Central memory CD4-positive, alpha-beta T cell (primary cell): Measurements from ENCODE around the gene ZNF814.
"Not testable (repeated sequence)": the region's sequence is repeated elsewhere in the genome, so short reads cannot be mapped to it uniquely, and the experiment has no call there.

Experiments used
- DNase-seq: peaks from one replicate; pipeline ENCODE4 v3.0.0; 2022

Gene ZNF814

DNA sequence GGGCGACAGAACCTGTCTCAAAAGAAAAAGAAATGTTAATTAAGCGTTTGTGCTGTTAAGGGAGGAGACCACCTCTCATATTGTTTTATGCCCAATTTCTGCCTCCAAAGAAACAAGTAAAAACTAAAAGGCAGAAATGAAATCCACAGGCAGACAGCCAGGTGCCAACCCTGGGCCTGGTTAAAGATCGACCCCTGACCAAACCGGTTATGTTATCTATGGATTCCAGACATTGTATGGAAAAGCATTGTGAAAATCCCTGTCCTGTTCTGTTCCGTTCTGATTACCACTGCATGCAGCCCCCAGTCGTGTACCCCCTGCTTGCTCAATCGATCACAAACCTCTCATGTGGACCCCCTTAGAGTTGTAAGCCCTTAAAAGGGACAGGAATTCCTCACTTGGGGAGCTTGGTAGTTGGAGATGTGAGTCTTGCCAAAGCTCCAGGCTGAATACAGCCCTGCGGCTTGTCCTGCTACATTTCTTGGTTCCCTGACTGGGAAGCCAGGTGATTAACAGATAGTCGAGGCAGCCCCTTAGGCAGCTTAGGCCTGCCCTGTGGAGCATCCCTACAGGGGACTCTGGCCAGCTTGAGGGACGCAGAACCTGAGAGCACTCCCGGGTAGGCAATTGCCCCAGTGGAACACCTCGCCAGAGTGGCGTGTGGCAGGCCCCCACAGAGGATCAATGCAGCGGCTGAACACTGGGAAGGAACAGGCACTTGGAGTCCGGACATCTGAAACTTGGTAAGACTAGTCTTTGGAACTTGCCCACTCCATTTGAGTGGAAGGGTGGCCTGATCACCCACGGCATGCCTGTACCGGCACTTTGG, 73.4 kb downstream of the ZNF814 start:
- DNase-seq: no peak

DNA sequence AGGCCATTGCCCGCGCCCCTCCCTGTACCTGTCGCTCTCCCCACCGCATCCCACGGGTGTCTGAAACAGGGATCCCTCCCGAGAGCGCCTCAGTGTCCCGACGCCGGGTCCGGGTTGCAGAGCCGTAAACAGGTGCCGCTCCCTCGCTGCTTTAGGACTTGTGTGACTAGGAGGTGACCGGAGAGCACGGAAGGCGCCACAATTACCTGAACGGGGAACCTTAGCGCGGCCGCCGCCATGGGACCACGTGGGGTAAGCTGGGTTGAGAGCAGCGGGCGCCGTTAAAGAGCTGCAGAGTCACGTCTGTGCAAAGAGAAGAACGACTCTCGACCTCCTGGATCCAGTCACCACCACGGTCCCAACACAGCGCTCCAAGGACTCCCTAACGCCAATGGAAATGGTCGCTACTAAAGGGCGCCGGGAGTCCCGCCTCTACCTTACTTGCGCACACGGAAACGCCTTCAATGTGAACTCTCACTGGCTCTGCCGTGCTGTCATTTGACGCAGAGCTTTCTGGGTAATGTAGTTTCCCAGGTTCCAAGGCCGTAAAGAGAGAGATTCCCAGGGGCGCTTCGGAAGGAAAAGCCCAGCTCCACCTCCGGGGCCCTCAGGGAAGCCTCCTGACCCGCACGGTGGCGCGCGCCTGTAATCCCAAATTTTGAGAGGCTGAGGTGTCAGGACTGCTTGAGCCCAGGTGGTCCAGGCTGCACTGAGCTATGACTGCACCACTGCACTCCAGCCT, 74.2 kb downstream of the ZNF814 start, which contains the start of gene ZNF552:
TSS of gene ZNF552 (minus strand) at position 409 of the 742 bp plus-strand sequence. CDS start at position 239, 170 bp downstream.
- DNase-seq: peak; percentile 77

DNA sequence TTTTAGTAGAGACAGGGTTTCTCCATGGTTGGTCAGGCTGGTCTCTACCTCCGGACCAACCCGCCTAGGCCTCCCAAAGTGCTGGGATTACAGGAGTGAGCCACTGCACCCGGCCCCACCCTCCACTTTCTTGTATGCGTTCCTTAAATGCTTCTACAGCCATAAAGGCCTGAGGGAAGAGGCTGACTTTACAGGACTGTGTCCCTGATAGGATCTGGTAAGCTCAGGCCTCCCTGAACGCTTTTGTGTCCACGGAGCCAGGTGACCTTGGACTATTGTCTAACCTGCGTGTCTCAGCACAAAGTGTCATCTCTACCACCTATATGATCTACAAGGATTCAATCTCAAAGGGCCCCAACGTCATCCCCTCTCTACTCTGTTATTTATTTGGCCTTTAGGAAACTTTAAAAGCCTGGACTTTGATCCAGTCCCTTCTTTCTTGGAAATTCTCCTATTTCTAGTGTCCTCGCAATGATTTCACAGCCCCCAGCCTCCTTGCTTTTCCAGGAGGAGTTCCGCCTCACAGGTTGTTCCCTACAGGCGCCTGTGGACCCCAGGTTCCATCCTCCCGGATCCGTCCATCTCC, 74.8 kb downstream of the ZNF814 start:
- no peak for DNase-seq

DNA sequence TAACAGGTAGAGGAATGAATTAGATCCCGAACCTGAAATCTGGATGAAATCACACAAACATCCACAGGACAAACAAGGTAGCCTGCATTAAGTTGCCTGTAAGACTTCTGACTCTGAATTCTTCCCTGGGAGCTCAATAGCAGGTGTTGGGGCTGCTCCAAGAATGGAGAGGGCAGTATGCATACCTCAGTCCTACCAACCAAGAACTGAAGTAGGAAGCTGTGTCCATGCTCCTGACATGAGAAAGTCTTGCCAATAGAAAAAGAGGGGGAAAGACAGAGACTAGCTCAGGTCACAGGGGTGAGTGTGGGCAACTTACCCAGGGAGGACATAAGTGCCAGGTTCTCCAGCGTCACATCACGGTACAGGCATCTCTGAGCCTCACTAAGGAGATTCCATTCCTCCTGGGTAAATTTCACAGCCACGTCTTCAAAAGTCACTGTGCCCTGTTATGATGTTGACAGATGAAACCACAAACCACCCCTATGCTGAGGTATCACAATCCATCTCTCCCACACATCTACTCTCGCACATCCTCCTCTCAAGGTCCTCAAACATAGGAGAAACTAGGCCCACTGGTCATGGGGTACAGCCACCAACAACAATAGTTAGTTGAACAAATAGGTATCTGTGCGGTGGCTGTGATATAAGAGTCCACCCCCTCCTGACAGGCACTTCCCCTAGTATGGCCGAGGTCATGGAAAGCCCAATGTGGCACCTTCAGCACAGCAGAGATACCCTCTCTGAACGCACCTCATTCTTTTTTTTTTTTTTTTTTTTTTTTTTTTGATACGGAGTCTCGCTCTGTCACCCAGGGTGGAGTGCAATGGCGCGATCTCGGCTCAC, 75.6 kb downstream of the ZNF814 start:
- DNase-seq: not testable (repeated sequence)

DNA sequence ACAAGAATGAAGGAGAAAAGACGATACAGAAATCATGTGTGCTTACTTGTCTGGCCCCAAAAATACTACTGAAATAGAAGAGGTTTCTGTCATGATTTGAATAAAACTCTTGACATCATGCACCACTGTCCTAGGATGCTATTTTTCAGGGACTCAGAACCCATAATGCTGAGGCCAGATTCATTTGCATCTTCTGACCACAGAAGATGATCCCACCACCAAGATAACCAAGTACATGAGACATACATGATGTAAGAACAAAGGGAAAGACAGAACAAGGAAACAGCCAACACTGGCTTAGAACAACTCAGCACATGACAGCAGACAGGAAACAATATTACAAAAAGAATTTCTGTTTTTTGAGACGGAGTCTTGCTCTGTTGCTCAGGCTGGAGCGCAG, 76.6 kb downstream of the ZNF814 start:
- no peak for DNase-seq

DNA sequence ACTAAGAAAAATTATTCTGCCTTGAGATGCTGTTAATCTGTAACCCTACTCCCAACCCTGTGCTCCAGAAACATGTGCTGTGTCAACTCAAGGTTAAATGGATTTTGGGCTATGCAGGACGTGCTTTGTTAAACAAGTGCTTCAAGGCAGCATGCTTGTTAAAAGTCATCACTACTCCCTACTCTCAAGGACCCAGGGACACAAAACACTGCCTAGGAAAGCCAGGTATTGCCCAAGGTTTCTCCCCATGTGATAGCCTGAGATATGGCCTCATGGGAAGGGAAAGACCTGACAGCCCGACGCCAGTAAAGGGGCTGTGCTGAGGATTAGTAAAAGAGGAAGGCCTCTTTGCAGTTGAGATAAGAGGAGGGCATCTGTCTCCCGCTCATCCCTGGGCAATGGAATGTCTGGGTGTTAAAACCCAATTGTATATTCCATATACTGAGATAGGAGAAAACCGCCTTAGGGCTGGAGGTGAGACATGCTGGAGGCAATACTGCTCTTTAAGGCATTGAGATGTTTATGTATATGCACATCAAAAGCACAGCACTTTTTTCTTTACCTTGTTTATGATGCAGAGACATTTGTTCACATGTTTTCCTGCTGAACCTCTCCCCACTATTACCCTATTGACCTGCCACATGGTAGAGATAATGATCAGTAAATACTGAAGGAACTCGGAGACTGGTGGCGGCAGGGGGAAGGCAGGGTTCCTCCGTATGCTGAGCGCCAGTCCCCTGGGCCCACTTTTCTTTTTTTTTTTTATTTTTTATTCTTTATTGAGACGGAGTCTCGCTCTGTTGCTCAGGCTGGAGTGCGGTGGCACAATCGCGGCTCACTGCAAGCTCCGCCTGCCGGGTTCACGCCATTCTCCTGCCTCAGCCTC, 78.2 kb downstream of the ZNF814 start:
- DNase-seq: not testable (repeated sequence)

DNA sequence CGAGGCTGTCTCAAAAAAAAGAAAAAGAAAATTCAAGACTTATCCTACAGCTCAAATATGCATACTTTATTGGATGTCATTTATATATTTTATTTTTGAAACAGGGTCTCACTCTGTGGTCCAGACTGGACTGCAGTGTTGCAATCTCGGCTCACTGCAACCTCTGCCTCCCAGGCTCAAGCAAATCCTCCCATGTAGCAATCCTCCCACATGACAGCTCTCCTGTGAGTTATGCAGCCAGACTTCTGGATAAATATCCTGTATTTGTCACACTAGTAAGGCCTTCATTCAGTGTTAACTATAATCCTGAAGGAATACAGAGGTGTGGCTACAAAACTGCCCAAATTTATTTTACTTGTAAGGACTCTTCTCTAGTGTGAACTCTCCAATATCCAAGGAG, 81.3 kb downstream of the ZNF814 start:
- no peak for DNase-seq

DNA sequence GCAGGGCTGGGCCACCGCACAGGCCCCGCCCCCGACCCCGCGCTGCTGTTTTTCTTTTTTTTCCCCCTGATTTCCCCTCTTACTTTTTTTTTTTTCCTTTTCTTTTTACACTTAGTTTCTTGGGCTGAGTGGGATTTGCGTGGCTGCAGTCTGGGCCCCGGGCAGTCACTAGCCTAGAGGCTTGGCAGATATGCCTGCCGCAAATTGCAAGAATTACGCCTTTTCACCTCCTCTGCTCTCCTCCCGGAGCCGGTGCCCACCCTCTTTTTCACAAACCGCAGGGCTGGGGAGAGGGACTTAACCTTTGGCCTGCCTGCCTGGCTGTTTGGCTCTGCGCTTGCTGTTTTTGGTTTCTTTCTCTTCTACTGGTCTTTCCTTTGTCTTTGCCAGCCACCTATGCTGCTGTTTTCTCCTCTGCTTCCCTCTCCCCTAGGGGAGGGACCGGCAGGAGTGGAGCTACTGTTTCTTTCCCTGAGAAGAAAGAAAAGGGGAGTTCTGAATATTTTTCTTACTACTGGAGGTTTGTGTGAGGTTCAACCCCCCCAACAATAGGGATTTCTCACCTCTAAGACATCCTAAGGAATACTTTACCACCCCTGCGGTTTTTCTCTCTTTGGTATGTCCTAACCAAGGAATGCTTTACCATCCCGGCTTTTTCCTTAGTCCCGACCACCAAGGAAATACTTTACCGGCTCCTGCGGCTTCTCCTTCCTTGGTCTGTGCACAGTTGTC, 85.1 kb downstream of the ZNF814 start:
- DNase-seq: no peak

DNA sequence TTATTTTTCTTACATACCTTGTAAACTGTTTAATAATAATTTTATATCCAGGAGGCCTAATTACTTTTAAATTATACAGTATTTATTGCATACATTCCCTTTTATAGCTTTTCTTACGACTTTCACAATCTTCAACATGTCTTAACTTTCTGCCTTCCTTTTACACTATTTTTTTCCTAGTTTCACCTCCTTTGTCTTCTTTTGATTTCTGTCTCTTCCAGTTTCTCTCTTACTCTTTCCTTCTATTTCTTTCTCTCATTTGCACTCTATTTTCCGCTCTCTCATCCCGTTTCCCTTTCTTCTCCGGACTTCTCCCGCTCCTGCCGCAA, 85.6 kb downstream of the ZNF814 start:
- DNase-seq: no peak

DNA sequence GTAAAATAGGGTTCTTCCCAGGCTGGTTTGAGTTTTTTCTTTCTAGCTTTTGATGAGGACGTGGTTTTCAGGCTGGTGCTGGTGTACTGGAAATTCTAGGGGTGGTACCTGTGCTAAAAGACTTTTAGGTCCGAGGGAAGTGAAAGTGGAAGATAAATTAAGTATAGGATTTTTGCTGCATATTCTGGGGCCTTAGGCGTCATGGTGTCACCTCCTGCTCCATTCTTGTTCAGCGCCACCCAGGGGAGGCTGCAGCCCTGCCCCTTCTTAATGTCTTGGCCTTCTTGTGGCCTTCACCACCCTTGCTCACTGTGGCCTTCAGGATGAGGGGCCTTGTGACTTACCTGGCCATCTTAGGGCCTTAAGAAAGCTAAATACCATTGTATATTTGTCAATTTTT, 86.6 kb downstream of the ZNF814 start:
- no peak for DNase-seq

DNA sequence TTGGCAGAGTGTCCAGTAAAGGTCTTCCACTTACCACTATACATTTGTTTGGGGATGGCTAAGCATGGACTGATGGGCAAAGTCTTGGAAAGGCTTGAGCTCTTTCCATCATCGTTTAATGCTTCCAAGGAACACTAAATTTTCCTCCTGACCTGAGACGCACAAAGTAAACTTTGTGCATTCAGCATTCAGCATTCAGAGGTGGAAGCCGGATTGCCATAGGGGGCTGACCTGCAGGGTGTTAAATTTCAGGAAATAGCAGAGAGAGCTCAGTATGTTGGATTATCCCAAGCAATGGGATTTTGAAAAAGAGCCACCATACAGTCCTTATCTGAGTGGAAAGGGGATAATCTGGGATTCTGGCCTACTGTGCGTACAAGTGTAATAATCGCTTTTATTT, 88.1 kb downstream of the ZNF814 start:
- DNase-seq: no peak
